Measurements from ENCODE around the gene PSEN2. TPM values are rescaled to one million over a fixed set of nuclear protein-coding genes. Genes with fewer than 3 reads are reported as not detected.

The PSEN2 gene
- total RNA-seq, 1 experiment from 2014 or later, result 17.4 TPM

DNA sequence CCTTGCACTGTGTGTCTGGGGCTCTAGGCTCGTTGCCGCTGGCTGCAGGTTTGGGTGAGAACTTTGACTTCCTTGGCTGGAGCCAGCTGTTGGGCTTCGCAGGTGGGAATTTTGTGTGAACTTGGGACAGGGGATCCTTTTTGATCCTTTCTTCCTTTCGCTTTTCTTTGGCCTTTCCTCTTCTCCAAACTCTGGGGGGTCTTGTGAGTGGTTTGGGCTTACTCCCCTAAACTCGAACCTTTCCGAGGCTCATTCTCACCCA is 70.3 kb downstream of the PSEN2 start:
- Histone ChIP-seq H3K23me2 (ENCODE audit: insufficient read length, low read depth, low read length, poor library complexity, severe bottlenecking) (peaks cover 11% of the 10 kb centered on the region), H4K91ac (ENCODE audit: insufficient read length, low read depth, low read length) (no peak overlapping the region), H3K79me2 (ENCODE audit: insufficient read depth, low read length) (no peaks in the 10 kb centered on the region), H2AK5ac (ENCODE audit: insufficient read length, low read length) (no peak overlapping the region), H3K9ac (ENCODE audit: extremely low read depth, insufficient read length, low read length) (peak overlapping the region; percentile 27), H3K4me1 (ENCODE audit: insufficient read depth, low read length) (peaks cover 8% of the 10 kb centered on the region), H3K56ac (ENCODE audit: insufficient read length, low read depth, low read length) (no peak overlapping the region), H4K8ac (replicated peaks; ENCODE audit: insufficient read length, low read depth, low read length) (no peak overlapping the region), H3K27ac (ENCODE audit: insufficient read length, low read depth, low read length) (no peak overlapping the region), H3K14ac (ENCODE audit: insufficient read depth, low read length) (no peak overlapping the region), H2AFZ (ENCODE audit: low read length) (no peak overlapping the region), H3K79me1 (ENCODE audit: insufficient read depth, low read depth, low read length, poor library complexity, severe bottlenecking) (no peaks in the 10 kb centered on the region), H2BK120ac (ENCODE audit: low read depth, low read length, poor library complexity, severe bottlenecking) (no peak overlapping the region), H3K27me3 (ENCODE audit: insufficient read depth, low read length) (no peaks in the 10 kb centered on the region), H2BK15ac (ENCODE audit: low read depth, low read length) (no peak overlapping the region), H3K18ac (ENCODE audit: insufficient read length, low read depth, low read length) (no peak overlapping the region), H3K23ac (ENCODE audit: insufficient read length, low read depth, low read length) (no peak overlapping the region), H3K9me3 (ENCODE audit: control insufficient read depth, low read depth, low read length) (no peaks in the 10 kb centered on the region), H3T11ph (ENCODE audit: low read length) (no peak overlapping the region), H2BK12ac (ENCODE audit: insufficient read length, low read depth, low read length) (no peak overlapping the region), H3K4ac (ENCODE audit: low read depth, low read length) (no peak overlapping the region), H4K20me1 (ENCODE audit: control insufficient read depth, insufficient read depth, insufficient read length) (no peaks in the 10 kb centered on the region), H3K4me2 (ENCODE audit: insufficient read depth, insufficient read length, low read length) (peak overlapping the region; percentile 67), H2BK20ac (ENCODE audit: low read depth, low read length, poor library complexity, severe bottlenecking) (no peak overlapping the region), H2BK5ac (ENCODE audit: insufficient read length, low read length) (no peak overlapping the region), H4K5ac (ENCODE audit: insufficient read length, low read depth, low read length) (no peak overlapping the region)
- no peak for DNase-seq
- no peak overlapping the region for H3K27ac Mint-ChIP-seq
- peaks cover 0 to 1% of the 10 kb centered on the region in 2 experiments; a peak in 1 of 5 replicates for H3K9me3 Mint-ChIP-seq
- TF ChIP-seq CTCF (conservative IDR thresholded peaks at IDR 0.05), result no peak
- WGBS (ENCODE audit: extremely low coverage, insufficient read length, low lambda C conversion rate), result no CpG with 5 or more reads among the region's 6 CpGs
- H3K36me3 Mint-ChIP-seq (ENCODE audit: insufficient read depth in 1 of 3, low read depth in 3 of 3), result peaks cover 4 to 5% (median 5%) of the 10 kb centered on the region in 3 experiments; a peak in 6 of 7 replicates
- peaks cover 52 to 54% of the 10 kb centered on the region in 2 experiments for H3K4me1 Mint-ChIP-seq
- peaks cover 9% of the 10 kb centered on the region for H3K27me3 Mint-ChIP-seq (ENCODE audit: low read depth)
- peak overlapping the region; percentile 79 to 82 for H3K4me3 Mint-ChIP-seq
